ENCODE results near the gene PACS2. TPM values are rescaled to one million over a fixed set of nuclear protein-coding genes. Genes with fewer than 3 reads are reported as not detected.

Gene PACS2
- total RNA-seq, 2 donors from 2014 or later: 117 to 121 TPM

GRCh38 chr14:105430565-105430964 is 116.0 kb downstream of the PACS2 start:
- no peak for TF ChIP-seq CTCF (conservative IDR thresholded peaks at IDR 0.05)
- H3K36me3 Mint-ChIP-seq (ENCODE audit: low read depth): peaks cover 74% of the 10 kb centered on the region
- Histone ChIP-seq H3K27ac (ENCODE audit: low read depth, low read length) (no peak overlapping the region), H3K36me3 (ENCODE audit: control insufficient read depth, insufficient read depth, low read length) (peaks cover 43% of the 10 kb centered on the region), H3K9me3 (ENCODE audit: control insufficient read depth, low read length) (peaks cover 19% of the 10 kb centered on the region), H3K4me3 (ENCODE audit: low read length) (no peak overlapping the region), H3K9ac (ENCODE audit: extremely low read depth, low read length, poor library complexity, severe bottlenecking) (no peak overlapping the region), H3K4me1 (ENCODE audit: control insufficient read depth, insufficient read depth, low read length) (no peaks in the 10 kb centered on the region), H3K27me3 (ENCODE audit: control insufficient read depth, insufficient read depth, low read length, poor library complexity, severe bottlenecking) (no peaks in the 10 kb centered on the region)
- no peak for DNase-seq
- H3K4me3 Mint-ChIP-seq: no peak overlapping the region
- peaks cover 10% of the 10 kb centered on the region for H3K9me3 Mint-ChIP-seq
- H3K4me1 Mint-ChIP-seq: no peaks in the 10 kb centered on the region
- H3K27me3 Mint-ChIP-seq (ENCODE audit: insufficient read depth): no peaks in the 10 kb centered on the region
- H3K27ac Mint-ChIP-seq: no peak overlapping the region
- WGBS, 2 experiments (ENCODE audit: insufficient coverage in 1 of 2, insufficient read length in 1 of 2): 42 to 85% methylated on average over 2 to 9 of the region's 9 CpGs

DNA sequence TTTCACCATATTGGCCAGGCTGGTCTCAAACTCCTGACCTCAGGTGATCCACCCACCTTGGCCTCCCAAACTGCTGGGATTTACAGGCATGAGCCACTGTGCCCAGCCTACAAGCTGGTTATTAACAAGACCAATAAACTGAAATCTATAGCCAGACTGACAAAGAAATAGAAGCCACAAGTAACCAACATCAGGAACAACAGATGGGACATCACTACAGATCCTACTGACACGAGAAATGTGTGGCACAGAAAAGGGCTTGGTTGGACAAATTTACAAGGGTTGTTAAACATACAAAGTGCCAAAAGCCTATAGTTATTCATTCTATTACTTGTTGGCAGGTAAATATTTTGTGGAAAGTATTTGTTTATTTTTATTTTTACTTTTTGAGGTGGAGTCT is 116.7 kb downstream of the PACS2 start:
- no peaks in the 10 kb centered on the region for H3K27me3 ChIP-seq (ENCODE audit: control insufficient read depth, insufficient read depth, low read length, poor library complexity, severe bottlenecking)
- DNase-seq: no peak
- 87% methylated on average over 1 of the region's 1 CpG; no CpG with 5 or more reads in 1 of the 2 experiments for WGBS, 2 experiments (ENCODE audit: insufficient coverage in 1 of 2, insufficient read length in 1 of 2)
- Mint-ChIP-seq H3K4me3 (no peak overlapping the region), H3K27ac (no peak overlapping the region), H3K36me3 (ENCODE audit: low read depth) (peaks cover 72% of the 10 kb centered on the region), H3K27me3 (ENCODE audit: insufficient read depth) (no peaks in the 10 kb centered on the region), H3K4me1 (no peaks in the 10 kb centered on the region), H3K9me3 (peaks cover 10% of the 10 kb centered on the region)
- no peak overlapping the region for H3K4me3 ChIP-seq (ENCODE audit: low read length)
- no peak for TF ChIP-seq CTCF (conservative IDR thresholded peaks at IDR 0.05)
- H3K9ac ChIP-seq (ENCODE audit: extremely low read depth, low read length, poor library complexity, severe bottlenecking): no peak overlapping the region
- H3K4me1 ChIP-seq (ENCODE audit: control insufficient read depth, insufficient read depth, low read length): no peaks in the 10 kb centered on the region
- H3K36me3 ChIP-seq (ENCODE audit: control insufficient read depth, insufficient read depth, low read length): peaks cover 41% of the 10 kb centered on the region
- H3K9me3 ChIP-seq (ENCODE audit: control insufficient read depth, low read length): peaks cover 19% of the 10 kb centered on the region
- no peak overlapping the region for H3K27ac ChIP-seq (ENCODE audit: low read depth, low read length)

GRCh38 chr14:105432657-105433056 is 118.1 kb downstream of the PACS2 start:
- Mint-ChIP-seq H3K27ac (no peak overlapping the region), H3K9me3 (peaks cover 10% of the 10 kb centered on the region), H3K36me3 (ENCODE audit: low read depth) (peaks cover 65% of the 10 kb centered on the region), H3K4me1 (no peaks in the 10 kb centered on the region), H3K27me3 (ENCODE audit: insufficient read depth) (no peaks in the 10 kb centered on the region), H3K4me3 (no peak overlapping the region)
- Histone ChIP-seq H3K27ac (ENCODE audit: low read depth, low read length) (no peak overlapping the region), H3K27me3 (ENCODE audit: control insufficient read depth, insufficient read depth, low read length, poor library complexity, severe bottlenecking) (no peaks in the 10 kb centered on the region), H3K36me3 (ENCODE audit: control insufficient read depth, insufficient read depth, low read length) (peaks cover 31% of the 10 kb centered on the region), H3K9me3 (ENCODE audit: control insufficient read depth, low read length) (peaks cover 6% of the 10 kb centered on the region), H3K4me3 (ENCODE audit: low read length) (no peak overlapping the region), H3K4me1 (ENCODE audit: control insufficient read depth, insufficient read depth, low read length) (no peaks in the 10 kb centered on the region), H3K9ac (ENCODE audit: extremely low read depth, low read length, poor library complexity, severe bottlenecking) (no peak overlapping the region)
- no peak for DNase-seq
- no peak for TF ChIP-seq CTCF (conservative IDR thresholded peaks at IDR 0.05)
- WGBS, 2 experiments (ENCODE audit: insufficient coverage in 1 of 2, insufficient read length in 1 of 2): 91 to 95% methylated on average over 12 of the region's 12 CpGs
